OCI-LY1 (cell line): Measurements from ENCODE around the gene PVRIG.

ENCODE experiments used
- EZH2 ChIP-seq: fragments of 200-600 bp; sonication (generic), shearing (Covaris generic); IDR thresholded peaks from 2 replicates; pipeline ENCODE4 v1.8.0; 2017; ENCODE audit warnings: borderline replicate concordance, mixed run types, mild to moderate bottlenecking, antibody characterized with exemption, low read length, moderate library complexity, mixed read lengths
- TF ChIP-seq, protein P1 (sequence below): fragments of 200-600 bp; sonication (generic), shearing (Covaris generic); IDR thresholded peaks from 2 replicates; pipeline ENCODE4 v1.5.1; 2017; ENCODE audit warnings: mild to moderate bottlenecking, antibody characterized with exemption, low read length, moderate library complexity, mixed read lengths

- TF ChIP-seq, protein P1, sequence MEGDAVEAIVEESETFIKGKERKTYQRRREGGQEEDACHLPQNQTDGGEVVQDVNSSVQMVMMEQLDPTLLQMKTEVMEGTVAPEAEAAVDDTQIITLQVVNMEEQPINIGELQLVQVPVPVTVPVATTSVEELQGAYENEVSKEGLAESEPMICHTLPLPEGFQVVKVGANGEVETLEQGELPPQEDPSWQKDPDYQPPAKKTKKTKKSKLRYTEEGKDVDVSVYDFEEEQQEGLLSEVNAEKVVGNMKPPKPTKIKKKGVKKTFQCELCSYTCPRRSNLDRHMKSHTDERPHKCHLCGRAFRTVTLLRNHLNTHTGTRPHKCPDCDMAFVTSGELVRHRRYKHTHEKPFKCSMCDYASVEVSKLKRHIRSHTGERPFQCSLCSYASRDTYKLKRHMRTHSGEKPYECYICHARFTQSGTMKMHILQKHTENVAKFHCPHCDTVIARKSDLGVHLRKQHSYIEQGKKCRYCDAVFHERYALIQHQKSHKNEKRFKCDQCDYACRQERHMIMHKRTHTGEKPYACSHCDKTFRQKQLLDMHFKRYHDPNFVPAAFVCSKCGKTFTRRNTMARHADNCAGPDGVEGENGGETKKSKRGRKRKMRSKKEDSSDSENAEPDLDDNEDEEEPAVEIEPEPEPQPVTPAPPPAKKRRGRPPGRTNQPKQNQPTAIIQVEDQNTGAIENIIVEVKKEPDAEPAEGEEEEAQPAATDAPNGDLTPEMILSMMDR = no peak
- no peak for TF ChIP-seq EZH2
These were observed 47.0 kb downstream of the PVRIG start for GRCh38 chr7:100266576-100267354.
